ENCODE results near the gene STXBP4.

STXBP4 gene

GRCh38 chr17:54969658-54970572 is 1.4 kb downstream of the STXBP4 start:
- DNase-seq (ENCODE audit: low read depth in 2 of 2), result no peak

DNA sequence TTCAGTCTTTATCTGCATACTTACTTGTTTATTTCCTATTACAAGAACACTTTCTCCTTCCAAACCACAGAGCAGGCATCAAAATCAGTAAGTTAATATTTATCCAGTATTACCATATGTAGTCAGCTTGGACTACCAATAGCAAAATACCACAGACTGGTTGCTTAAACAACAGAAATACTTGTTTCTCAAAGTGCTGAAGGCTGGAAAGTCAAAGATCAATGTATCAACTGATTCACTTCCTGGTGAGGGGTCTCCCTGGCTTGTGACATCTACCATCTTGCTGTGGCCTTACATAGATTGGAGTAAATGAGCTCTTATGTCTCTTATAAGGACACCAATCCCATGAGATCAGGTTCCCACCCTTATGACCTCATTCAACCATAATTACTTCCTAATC is 2.6 kb downstream of the STXBP4 start:
- DNase-seq (ENCODE audit: low read depth in 2 of 2), result no peak

GRCh38 chr17:54971901-54972300 is 3.3 kb downstream of the STXBP4 start:
- no peak for DNase-seq (ENCODE audit: low read depth in 2 of 2)

GRCh38 chr17:54972406-54973138 is 4.0 kb downstream of the STXBP4 start:
- no peak for DNase-seq (ENCODE audit: low read depth in 2 of 2)

- no peak for DNase-seq (ENCODE audit: low read depth in 2 of 2)
Measured at GRCh38 chr17:54974759-54975158, 6.2 kb downstream of the STXBP4 start.

- no peak for DNase-seq (ENCODE audit: low read depth in 2 of 2)
Measured at GRCh38 chr17:54976316-54976715, 7.8 kb downstream of the STXBP4 start.

DNA sequence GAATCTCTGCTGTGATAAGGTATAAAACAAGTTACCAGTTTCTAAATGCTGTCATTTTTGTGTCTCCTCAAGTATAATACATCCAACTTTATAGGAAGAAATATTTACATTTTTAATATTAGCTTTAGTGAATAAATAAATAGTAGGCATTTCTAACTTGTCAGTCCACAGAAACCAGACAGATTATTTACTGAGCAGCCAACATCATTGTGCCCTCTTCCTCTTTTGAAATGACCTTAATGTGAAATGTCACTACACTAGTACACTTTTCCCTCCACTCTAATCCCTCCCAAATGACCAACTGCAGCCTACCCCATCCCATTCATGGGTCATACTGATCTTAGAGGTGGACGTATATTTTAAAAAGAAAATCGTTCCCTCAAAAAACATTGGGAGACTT is 9.2 kb downstream of the STXBP4 start:
- DNase-seq (ENCODE audit: low read depth in 2 of 2), result no peak

DNA sequence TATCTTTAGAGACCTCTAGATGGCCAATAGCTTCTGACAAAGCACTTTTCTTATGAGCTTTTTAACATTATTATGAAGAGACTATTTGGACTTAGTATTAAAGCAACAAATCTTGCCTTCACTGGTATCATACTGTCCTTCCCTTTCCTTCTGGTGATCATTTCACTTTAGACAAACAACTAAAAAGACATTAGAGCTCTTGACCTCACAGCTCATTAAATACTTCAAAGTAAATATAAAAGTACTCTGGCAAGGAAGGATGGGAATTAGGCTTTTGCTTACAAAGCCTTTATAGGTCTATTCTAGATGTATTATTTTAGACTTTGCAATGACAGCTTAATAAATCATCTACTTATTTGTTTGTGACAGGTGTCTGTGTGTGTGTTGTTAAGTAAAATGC is 11.1 kb downstream of the STXBP4 start:
- no peak for DNase-seq (ENCODE audit: low read depth in 2 of 2)

DNA sequence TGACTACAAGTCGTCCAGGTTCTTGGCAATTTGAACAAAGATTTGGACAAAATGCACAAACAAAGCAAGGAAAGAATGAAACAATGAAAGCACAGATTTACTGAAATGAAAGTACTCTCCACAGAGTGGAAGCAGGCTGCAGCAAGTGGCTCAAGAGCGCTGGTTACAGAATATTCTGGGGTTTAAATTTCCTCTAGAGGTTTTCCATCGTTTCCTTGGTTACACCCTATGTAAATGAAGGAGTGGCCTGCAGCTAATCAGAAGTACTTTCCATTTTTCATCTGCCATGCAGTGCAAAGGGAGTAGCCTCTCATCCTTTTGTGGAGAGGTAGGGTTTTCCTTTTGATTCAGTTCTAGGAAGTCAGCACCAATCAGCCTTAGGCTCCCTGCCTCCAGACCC is 11.8 kb downstream of the STXBP4 start:
- no peak for DNase-seq (ENCODE audit: low read depth in 2 of 2)

- no peak for DNase-seq (ENCODE audit: low read depth in 2 of 2)
Measured at GRCh38 chr17:54982399-54982798, 13.8 kb downstream of the STXBP4 start.

DNA sequence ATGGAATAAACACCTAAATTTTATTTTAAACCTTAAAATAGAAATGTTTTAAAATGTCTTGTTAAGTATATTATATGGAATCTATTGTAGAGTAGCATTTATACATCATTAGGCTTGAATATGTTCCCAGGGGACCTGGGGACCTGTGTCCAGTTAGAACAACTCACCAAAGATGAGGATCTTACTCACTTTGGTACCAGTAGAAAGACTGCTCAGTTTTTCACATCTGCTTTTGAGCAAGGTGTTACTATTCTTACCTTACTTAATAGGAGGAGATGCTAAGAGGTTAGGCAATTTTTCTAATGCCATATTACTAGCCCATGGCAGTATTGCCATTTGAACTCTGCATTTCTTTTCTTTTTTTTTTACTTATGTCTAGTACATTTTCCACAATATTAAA is 14.7 kb downstream of the STXBP4 start:
- DNase-seq (ENCODE audit: low read depth in 2 of 2), result no peak

DNA sequence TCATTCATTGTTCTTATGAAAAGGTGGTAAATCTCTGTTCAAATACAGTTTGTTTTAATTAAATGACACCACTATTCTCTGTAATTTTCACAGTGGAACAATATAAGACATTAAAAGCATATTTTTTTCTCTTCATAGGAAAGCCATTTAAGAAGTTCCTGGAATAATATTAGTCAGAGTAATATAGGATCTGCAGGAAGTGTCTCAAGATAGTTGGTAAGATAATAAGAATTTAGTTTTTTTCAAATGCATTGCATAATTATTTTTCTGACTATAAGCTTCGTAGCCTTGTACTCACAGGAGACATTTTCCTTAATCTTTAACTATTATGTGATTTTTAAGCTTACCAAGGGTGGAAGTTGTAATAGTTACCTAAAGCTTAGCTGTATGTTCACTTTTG is 16.9 kb downstream of the STXBP4 start:
- no peak for DNase-seq (ENCODE audit: low read depth in 2 of 2)

GRCh38 chr17:54990118-54990517 is 21.6 kb downstream of the STXBP4 start:
- no peak for DNase-seq (ENCODE audit: low read depth in 2 of 2)

GRCh38 chr17:54991567-54991966 is 23.0 kb downstream of the STXBP4 start:
- no peak for DNase-seq (ENCODE audit: low read depth in 2 of 2)

GRCh38 chr17:54992797-54993639 is 24.5 kb downstream of the STXBP4 start:
- DNase-seq (ENCODE audit: low read depth in 2 of 2), result no peak

DNA sequence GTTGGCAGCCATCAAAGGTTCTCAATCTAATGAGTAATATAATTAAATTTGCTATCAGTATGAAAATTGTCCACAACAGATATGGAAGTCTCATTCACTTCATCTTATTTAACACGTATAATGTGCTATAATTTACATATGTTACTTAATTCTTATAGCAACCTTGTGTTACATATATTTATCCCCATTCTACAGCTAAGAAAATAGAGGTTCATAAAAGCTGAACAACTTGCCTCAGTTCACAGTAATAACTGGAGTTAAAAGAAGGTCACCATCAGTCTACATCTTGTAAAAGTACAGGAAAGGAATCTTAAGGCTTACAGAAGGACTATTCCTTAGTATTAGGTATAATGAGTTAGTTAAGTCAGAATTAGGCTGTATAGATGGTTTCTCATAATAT is 27.9 kb downstream of the STXBP4 start:
- no peak for DNase-seq (ENCODE audit: low read depth in 2 of 2)

DNA sequence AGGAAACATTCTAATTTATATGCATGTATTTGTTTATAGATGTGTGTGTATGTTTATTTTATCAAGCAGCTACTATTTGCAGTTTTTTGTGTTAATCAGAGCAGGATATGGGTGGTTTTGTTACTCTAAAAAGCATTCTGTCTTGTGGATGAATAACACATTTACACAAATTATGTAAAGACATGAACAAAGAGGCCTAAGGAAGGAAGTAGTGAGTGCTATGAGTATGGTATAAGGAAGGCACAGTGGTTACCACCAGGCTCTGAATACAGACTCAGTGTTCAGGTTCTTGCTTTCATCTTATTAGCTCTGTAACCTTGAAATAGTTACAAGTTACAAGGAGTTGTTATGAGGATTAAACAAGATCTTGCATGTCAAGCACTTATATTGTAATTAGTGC is 33.9 kb downstream of the STXBP4 start:
- DNase-seq (ENCODE audit: low read depth in 2 of 2), result no peak

DNA sequence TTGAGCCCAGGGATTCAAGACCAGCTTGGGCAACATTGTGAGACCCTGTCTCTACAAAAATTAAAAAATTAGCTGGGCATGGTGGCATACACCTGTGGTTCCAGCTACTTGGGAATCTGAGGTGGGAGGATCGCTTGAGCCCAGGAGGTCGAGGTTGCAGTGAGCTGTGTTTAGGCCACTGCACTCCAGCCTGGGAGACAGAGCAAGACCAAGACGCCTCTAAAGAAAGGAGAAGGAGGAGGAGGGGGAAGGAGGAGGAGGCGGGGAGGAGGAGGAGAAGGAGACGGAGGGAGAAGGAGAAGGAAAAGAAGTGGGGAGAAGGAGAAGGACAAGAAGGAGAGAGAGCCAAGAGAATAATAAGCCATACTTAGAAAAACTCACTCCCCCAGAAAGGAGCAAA is 35.9 kb downstream of the STXBP4 start:
- no peak for DNase-seq (ENCODE audit: low read depth in 2 of 2)

- DNase-seq (ENCODE audit: low read depth in 2 of 2), result no peak
Measured at GRCh38 chr17:55005520-55005919, 37.0 kb downstream of the STXBP4 start.

DNA sequence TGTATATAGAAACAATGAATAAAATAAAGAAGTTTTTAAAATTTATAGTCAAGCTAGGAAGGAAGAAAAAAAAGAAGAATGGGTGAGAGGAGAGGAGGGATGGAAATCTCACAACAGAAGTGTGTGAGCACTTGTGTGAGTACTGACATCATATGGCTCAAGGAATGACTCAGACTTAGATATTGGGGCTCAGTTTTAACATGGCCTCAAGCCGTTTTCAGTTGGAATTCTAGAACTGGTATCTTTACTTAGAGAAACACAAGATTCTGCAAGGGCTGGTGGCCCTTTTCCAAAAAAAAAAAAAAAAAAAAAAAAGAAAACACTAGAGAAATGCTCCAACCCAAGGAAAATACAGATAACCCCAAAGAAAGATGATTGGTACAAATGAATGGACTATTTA is 55.1 kb downstream of the STXBP4 start:
- DNase-seq (ENCODE audit: low read depth in 2 of 2), result no peak

DNA sequence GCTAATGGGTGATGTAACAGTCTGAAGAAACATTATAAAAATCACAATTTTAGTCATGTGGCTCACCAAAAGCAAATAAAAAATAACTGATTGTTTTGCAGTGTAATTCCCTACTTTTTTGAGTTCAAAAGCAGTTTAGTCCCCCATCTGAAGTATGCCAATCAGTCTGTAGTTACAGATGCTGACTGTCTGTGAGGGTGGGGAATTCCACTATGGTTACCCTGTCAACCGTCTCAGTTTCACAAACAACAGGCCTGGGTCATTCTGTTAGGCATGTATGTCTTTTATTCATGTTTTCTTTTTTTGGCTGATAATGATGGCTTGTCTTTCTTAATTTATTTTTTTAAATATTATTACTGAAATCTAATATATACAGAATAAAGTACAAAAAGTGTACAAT is 69.3 kb downstream of the STXBP4 start:
- no peak for DNase-seq (ENCODE audit: low read depth in 2 of 2)

GRCh38 chr17:55038291-55038690 is 69.7 kb downstream of the STXBP4 start:
- DNase-seq (ENCODE audit: low read depth in 2 of 2), result no peak
